ENCODE results near the gene PCSK7. TPM values are rescaled to one million over a fixed set of nuclear protein-coding genes. Genes with fewer than 3 reads are reported as not detected.

Gene PCSK7
- total and polyA plus RNA-seq, 10 of the 15 experiments (the other 5 are each of a cell fraction or from before 2014, with no cell fraction given), result 5.5 to 81.5 (median 51.6) TPM

DNA sequence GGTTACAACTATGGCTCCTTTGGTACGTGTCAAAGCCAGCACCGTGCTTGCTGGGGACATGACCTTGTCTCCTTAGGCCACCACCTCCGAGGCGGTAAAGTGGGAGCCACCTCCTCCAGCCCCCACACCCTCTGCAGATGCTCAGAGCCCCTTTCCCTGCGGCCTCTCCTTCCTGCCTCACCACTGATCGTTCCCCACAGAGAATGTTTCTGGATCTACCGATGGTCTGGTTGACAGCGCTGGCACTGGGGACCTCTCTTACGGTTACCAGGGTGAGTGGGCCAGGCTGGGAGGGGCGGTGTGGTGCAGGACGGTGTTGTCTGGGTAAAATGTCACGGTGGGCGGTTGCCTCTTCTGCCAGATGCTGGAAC, 44.5 kb downstream of the PCSK7 start:
- no peak for ATAC-seq
- Histone ChIP-seq H3K4me3 (no peak overlapping the region), H3K27ac (ENCODE audit: control insufficient read depth, insufficient read depth) (no peak overlapping the region), H3K36me3 (ENCODE audit: control insufficient read depth in 2 of 2, insufficient read depth in 2 of 2, low read length in 1 of 2) (peaks cover 8 to 9% of the 10 kb centered on the region in 2 experiments), H2AFZ (ENCODE audit: control insufficient read depth, low read depth, low read length) (no peak overlapping the region), H3K9ac (ENCODE audit: control insufficient read depth, insufficient read depth, low read length) (no peak overlapping the region), H4K20me1 (ENCODE audit: control insufficient read depth, insufficient read depth) (no peaks in the 10 kb centered on the region), H3K9me3 (replicated peaks; ENCODE audit: control insufficient read depth, insufficient read depth, low read length) (no peaks in the 10 kb centered on the region), H3K79me2 (ENCODE audit: control insufficient read depth, insufficient read depth, low read length) (no peaks in the 10 kb centered on the region), H3K4me1 (ENCODE audit: control insufficient read depth, insufficient read depth, low read length) (peaks cover 36% of the 10 kb centered on the region), H3K27me3 (replicated peaks in 1 of 2; ENCODE audit: control insufficient read depth in 2 of 2, insufficient read depth in 2 of 2, low read length in 1 of 2) (no peaks in the 10 kb centered on the region), H3K4me2 (ENCODE audit: control insufficient read depth, insufficient read depth) (no peak overlapping the region)
- ChIA-PET POLR2A (no interaction called here), CTCF (no interaction called here), SMC1A (ENCODE audit: uncharacterized antibody, unreplicated experiment) (no interaction called here), RAD21 (ENCODE audit: unreplicated experiment) (no interaction called here)
- in situ Hi-C loops (cut with MboI) (no loop called here), intact Hi-C loops (cut with micrococcal nuclease; ENCODE audit: unreplicated experiment) (no loop called here)
- no peak for DNase-seq (ENCODE audit: low read depth, low spot score)
- no TSS peak for BruUV-seq (replicated peaks)
- WGBS (ENCODE audit: insufficient coverage, insufficient replicate concordance, low lambda C conversion rate, missing lambda C conversion rate), result 88% methylated on average over 12 of the region's 13 CpGs
- TF ChIP-seq HCFC1 (IDR thresholded peaks at IDR 0.05; ENCODE audit: low read length) (no peak), STAT1 (conservative IDR thresholded peaks at IDR 0.05) (no peak), RCOR1 (conservative IDR thresholded peaks at IDR 0.05; ENCODE audit: low read depth, low read length) (no peak), ZNF207 (IDR thresholded peaks at IDR 0.05; ENCODE audit: borderline replicate concordance) (no peak), SPI1 (IDR thresholded peaks at IDR 0.05; ENCODE audit: borderline replicate concordance, insufficient read depth, low read depth, low read length) (no peak), STAT3 (IDR thresholded peaks at IDR 0.05; ENCODE audit: low read depth, low read length) (no peak), KAT2A (conservative IDR thresholded peaks at IDR 0.05; ENCODE audit: control insufficient read depth, low read depth, low read length) (no peak), RBBP5 (conservative IDR thresholded peaks at IDR 0.05) (no peak), ZNF24 (IDR thresholded peaks at IDR 0.05) (no peak), E2F8 (IDR thresholded peaks at IDR 0.05; ENCODE audit: low read depth, partially characterized antibody) (no peak), NFYB (IDR thresholded peaks at IDR 0.05; ENCODE audit: insufficient read depth, low read depth, low read length) (no peak), PML (IDR thresholded peaks at IDR 0.05; ENCODE audit: low read length) (no peak), MLLT1 (IDR thresholded peaks at IDR 0.05) (no peak)
- TF ChIP-seq, protein P1, sequence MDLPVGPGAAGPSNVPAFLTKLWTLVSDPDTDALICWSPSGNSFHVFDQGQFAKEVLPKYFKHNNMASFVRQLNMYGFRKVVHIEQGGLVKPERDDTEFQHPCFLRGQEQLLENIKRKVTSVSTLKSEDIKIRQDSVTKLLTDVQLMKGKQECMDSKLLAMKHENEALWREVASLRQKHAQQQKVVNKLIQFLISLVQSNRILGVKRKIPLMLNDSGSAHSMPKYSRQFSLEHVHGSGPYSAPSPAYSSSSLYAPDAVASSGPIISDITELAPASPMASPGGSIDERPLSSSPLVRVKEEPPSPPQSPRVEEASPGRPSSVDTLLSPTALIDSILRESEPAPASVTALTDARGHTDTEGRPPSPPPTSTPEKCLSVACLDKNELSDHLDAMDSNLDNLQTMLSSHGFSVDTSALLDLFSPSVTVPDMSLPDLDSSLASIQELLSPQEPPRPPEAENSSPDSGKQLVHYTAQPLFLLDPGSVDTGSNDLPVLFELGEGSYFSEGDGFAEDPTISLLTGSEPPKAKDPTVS (IDR thresholded peaks at IDR 0.05; ENCODE audit: low read depth, low read length), result no peak
- FAIRE-seq, result no peak

Measured in GM12878 (cell line).